ENCODE data around the gene PLPPR1.

- TF ChIP-seq TAF1 (conservative IDR thresholded peaks at IDR 0.05) = no peak
- no peak for TF ChIP-seq CTCF (IDR thresholded peaks at IDR 0.05; ENCODE audit: low read depth, low read length, missing input control)
- TF ChIP-seq MAX (IDR thresholded peaks at IDR 0.05) = no peak
- no peak for TF ChIP-seq RAD21 (IDR thresholded peaks at IDR 0.05)
- no peak for TF ChIP-seq ATF3 (IDR thresholded peaks at IDR 0.05)
- TF ChIP-seq HNF4G (IDR thresholded peaks at IDR 0.05) = no peak
- TF ChIP-seq GABPA (IDR thresholded peaks at IDR 0.05 in 1 of 2, conservative IDR thresholded peaks at IDR 0.05 in 1 of 2) = no peak
- no peak for TF ChIP-seq JUND (IDR thresholded peaks at IDR 0.05)
- no peak for TF ChIP-seq REST (IDR thresholded peaks at IDR 0.05)
- TF ChIP-seq NR2F2 (IDR thresholded peaks at IDR 0.05) = no peak
- no peak for TF ChIP-seq FOXA1 (IDR thresholded peaks at IDR 0.05)
- TF ChIP-seq YY1 (IDR thresholded peaks at IDR 0.05) = no peak
Observed at GRCh38 chr9:101148344-101148743, 119.8 kb downstream of the PLPPR1 start.
